GM04503 (cell line): ENCODE results near the gene RAI2.
"Not testable (repeated sequence)": the region's sequence is repeated elsewhere in the genome, so short reads cannot be mapped to it uniquely, and the experiment has no call there.

Source experiments
- DNase-seq: peaks from one replicate; pipeline ENCODE4 v3.0.0-alpha.2; 2012; ENCODE audit warnings: low read depth

RAI2 gene

DNA sequence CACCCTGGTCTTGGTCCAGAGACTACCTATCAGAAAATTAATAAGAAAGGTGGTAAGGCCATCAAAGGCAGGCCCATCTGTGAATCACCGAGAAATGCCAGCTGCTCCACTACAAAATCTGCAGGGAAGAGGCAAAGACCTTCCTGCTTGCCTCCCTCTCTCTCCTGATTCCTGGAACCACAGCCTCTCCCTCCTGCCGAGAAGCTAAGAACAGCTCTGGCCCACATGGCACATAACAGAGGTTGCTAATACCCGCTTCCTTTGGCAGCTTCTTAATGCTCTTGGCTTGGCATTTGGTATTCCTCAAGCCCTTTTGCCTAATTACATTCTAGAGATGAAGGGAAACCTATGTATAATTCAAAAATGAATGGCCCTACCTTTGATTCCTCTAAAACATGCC lies 32.9 kb downstream of the RAI2 start:
- DNase-seq: no peak

GRCh38 chrX:17826609-17827496 lies 34.2 kb downstream of the RAI2 start:
- DNase-seq: no peak

DNA sequence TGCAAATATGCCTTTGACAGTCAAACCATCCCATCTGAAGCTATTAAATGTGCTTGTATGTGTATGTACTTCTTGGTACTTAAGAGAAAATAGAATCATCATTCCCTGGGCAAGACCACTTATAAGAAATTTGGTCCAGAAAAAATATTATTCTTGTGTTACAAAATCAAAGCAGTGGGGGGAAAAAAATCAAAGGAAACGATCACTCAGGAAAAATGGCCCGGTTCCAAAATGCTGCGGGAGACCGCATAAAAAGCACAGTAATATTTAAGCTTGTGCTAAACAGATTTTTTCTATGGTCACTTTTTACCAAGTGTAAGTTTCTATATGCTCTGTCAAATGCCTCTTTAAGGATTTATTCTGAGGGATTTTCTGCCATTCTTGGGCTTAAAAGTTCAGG lies 36.1 kb downstream of the RAI2 start:
- no peak for DNase-seq

DNA sequence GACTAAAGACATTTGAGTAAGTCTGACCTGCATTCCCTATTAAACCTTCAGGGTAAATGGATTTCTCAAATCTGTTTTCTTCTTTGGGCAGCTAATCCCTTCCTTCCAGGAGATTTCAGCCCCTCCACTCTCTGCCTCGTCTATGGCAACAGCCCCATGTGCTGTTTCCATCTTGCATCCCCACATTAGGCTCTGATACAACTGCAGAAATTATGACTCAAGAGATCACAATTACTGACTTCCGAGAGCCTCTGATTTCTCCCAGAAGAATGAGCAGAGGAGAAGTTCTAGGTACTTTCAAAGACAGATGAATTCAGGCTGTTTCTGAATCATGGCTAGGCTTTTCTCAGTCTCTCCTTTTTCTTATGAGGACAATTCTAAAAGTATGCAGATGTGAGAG lies 38.7 kb downstream of the RAI2 start:
- DNase-seq: no peak

DNA sequence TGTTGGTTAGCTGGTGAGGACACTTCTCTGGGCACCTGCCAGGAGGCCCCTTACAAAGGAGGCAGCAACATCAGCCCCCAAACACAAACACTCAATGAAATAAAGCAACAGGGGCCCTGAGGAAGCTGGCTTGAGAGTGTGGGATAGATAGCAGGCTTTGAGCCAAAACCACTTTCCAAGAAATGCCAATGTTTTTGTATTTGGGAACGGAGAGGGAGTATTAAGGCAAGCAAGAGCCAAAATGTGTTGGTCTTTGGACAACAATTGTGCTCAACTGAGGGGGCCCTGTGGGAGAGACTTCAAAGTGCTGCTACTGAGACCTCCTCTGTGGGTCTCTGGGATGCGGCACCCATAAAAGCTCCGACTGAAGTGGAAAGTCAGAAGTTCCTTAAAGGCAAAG lies 41.0 kb downstream of the RAI2 start:
- DNase-seq: no peak

DNA sequence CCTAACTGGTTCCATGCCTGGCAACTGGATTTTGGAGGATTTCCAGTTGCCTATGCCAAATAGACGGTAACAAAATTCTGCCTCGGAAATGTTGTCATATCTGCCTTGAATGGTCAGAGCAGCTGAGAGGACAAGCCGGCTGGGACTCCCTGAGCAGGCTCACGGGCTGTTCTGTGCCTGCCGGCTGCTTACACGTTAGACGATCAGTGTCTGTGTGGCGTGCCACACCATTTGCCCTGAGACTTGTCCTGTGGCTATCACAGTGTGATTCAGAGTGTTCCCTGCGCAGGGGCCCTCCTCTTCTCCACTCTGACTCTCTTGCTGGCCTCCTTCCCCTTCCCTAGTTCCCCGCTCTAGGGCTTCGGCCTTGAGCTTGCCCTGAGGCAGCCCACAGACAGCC lies 42.4 kb downstream of the RAI2 start:
- no peak for DNase-seq

DNA sequence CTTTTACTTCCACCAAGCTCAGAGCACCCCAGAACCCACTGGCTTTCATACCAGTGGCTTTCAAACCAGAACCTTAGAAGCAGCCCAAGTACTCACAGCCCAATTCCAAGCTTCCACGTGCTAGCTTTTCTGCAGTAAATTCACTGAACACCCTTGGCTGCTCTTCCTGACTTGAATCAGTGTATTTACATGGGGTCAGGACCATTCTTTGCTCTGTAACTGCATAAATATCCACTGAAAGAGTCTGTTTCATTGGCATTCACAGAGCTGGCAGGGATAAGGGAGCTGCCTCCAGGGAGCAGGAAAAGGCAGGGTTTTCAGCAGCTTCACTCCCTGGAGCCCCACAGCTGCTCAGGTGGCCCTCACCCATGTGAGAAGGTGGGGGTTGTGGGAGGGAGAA lies 43.8 kb downstream of the RAI2 start:
- DNase-seq: no peak

DNA sequence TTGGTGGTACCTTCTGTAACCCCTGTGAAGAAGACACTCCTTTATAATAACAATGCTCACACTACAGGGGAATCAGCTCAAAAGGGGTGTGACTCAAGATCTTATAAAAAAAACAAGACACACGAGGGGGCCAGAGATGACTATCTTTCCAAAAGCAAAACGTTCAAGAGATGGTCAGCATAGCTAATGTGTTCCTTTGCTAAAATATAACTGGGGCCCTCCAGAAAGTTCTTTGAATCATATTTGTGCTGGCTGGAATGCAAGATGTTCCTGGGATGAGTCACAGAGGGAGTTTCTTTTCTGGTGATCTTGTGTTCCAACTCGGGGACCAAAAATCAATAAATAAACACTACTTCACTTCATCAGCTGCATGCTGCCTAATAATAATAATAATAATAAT lies 46.5 kb downstream of the RAI2 start:
- no peak for DNase-seq

- DNase-seq: no peak
These were observed 47.0 kb downstream of the RAI2 start for GRCh38 chrX:17814059-17814458.

DNA sequence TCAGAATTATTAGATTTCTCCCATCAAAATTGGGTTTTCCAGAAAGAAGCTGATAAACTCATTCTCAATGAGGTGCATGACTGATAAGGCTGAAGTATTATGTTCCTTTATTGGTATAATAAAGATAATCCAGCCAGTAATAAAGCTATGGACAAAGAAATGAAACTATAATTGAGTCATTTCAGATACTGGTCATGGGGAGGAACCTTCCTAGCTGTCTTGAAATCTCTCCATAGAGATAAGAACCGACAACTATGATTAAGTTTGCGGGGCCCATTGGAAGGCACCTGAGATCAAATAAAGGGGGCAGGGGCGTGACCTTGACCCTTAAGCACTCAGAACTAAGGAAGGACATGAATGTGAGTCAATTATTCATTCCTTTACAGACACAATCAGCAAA lies 47.8 kb downstream of the RAI2 start:
- no peak for DNase-seq

DNA sequence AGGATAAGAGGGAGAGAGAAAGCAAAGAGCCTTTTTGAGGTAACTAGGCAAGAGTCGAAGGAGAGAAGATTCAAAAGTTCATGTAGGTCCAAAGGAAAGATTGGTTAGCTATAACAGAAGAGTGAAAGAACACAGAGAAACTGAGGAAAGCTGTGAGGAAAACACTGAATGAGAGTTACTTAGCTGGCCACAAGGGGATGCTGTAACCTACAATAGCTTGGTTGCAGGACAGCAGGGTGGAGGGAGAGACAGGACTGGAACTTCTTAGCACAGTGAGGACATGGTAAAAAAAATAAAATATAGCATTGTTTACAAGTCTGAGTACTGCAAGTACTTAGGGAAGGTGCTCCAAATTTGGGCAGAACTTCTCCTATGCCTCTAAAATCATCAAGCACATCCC lies 48.3 kb downstream of the RAI2 start:
- DNase-seq: no peak

GRCh38 chrX:17809984-17810383 lies 51.1 kb downstream of the RAI2 start:
- DNase-seq: no peak

DNA sequence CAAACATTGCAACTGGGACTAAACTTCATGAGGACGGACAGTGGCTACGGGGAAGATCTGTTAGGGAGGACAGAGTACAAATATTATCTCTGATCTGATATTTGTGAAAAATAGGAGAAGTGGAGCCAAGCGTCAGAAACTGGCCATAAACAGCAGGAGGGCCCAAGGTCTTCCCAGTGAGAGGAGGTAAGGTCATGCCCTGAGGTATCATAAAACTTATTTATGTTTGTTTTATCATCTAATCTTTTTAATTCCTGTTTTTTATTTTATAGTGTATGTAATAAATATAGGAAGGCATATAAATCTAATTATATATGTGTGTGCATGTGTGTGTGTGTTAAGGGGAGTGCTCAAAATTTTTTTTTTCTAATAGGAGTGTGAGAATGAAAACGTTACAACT lies 51.8 kb downstream of the RAI2 start:
- DNase-seq: no peak

- DNase-seq: no peak
These were observed 56.0 kb downstream of the RAI2 start for GRCh38 chrX:17805120-17805519.

GRCh38 chrX:17803449-17803848 lies 57.6 kb downstream of the RAI2 start:
- no peak for DNase-seq

DNA sequence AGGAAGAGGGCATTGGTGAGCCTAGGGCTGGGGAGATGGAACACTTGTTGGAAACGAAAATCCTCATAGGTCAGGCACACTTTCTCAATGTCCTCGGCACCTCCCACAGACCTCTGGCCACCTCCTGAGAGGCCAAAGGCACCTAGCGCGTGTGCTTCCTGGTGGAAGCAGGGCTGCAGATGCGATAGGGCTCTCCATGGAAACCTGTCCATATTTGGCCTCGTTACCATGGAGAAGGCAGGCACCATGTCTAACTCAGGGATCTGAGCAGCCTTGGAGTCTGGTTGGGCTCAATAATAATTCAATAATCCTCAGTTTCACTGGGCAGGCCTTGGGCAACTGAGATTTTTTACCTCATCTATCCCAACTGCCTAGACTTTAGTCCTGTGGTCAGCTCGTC lies 58.3 kb downstream of the RAI2 start:
- DNase-seq: no peak

- DNase-seq: no peak
These were observed 59.7 kb downstream of the RAI2 start for GRCh38 chrX:17801431-17801830.

GRCh38 chrX:17798921-17799320 lies 62.2 kb downstream of the RAI2 start:
- DNase-seq: no peak

DNA sequence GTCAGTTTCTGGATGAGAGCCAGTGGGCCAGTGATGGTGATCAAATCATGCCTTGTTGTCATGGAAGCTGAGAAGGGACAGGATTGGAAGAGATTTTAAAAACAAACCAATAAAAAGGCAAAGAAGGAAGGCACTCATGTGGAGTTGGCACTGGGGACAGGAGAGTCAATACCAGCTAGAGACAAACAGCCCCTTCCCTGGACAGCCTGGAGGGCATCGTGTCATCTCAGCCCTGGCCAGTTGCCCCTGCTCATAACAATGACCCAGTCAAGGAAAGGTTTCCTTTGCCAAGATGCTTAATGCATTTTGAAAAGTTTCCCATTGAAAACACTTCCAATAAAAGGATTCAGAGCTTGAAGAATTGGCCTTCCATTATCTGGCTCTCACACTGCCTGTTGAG lies 68.3 kb downstream of the RAI2 start:
- no peak for DNase-seq

DNA sequence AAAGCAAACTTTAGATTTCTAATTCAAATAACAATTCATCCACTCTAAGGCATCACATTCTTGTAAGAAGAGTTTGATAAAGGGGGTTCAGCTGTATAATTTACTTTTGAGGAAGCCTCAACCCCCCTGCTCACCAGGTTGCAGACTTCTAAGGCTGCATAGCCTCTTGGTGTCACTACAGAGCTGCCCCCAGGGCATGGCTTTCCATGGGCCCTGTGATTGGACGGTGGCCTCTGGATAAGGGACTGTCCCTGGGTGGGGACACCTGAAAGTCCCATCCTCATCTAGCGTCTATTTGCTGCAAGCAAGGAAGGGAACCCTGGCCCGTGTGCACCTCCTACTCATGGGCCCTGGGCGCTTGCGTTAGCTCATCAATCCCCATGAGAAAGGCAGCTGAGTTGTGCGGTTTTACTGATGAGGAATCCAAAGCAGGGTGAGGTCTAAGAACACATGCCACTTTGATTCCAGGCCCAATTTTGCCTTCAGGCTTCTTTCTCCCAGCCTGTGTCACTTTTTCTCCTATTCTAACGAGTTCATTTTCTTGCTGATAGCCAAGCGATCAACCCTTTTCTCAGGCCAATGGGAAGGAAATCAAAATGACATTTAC lies 72.0 kb downstream of the RAI2 start:
- DNase-seq: no peak

- DNase-seq: no peak
These were observed 72.7 kb downstream of the RAI2 start for GRCh38 chrX:17788439-17788838.

- DNase-seq: no peak
These were observed 73.5 kb downstream of the RAI2 start for GRCh38 chrX:17787557-17787956.

DNA sequence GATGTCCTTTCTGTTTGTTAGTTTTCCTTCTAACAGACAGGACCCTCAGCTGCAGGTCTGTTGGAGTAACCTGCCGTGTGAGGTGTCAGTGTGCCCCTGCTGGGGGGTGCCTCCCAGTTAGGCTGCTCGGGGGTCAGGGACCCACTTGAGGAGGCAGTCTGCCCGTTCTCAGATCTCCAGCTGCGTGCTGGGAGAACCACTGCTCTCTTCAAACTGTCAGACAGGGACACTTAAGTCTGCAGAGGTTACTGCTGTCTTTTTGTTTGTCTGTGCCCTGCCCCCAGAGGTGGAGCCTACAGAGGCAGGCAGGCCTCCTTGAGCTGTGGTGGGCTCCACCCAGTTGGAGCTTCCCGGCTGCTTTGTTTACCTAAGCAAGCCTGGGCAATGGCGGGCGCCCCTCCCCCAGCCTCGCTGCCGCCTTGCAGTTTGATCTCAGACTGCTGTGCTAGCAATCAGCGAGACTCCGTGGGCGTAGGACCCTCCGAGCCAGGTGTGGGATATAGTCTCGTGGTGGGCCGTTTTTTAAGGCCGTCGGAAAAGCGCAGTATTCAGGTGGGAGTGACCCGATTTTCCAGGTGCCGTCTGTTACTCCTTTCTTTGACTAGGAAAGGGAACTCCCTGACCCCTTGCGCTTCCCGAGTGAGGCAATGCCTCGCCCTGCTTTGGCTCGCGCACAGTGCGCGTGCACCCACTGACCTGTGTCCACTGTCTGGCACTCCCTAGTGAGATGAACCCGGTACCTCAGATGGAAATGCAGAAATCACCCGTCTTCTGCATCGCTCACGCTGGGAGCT lies 74.3 kb downstream of the RAI2 start:
- DNase-seq: not testable (repeated sequence)
